Stomach (tissue), 4 donors: ENCODE results near the gene SLC13A3.

Experiments used
- POLR2A ChIP-seq, 4 donors: fragments of 450-650 bp; IDR thresholded peaks; one replicate each; pipeline ENCODE4 v1.6.1; 2016; ENCODE audit warnings: antibody characterized with exemption in 4 of 4, control low read depth in 2 of 4, mild to moderate bottlenecking in 1 of 4, moderate library complexity in 1 of 4
- POLR2AphosphoS5 ChIP-seq, 3 donors: sonication (generic); formaldehyde crosslinking; IDR thresholded peaks; one replicate each; pipeline ENCODE4 v1.6.1; 2016; ENCODE audit warnings: antibody characterized with exemption in 3 of 3
- TF ChIP-seq, protein P1 (sequence below), 7 experiments: fragments of 450-650 bp in 4 of 7; fragments of 200-600 bp in 3 of 7; sonication (generic) in 3 of 7; IDR thresholded peaks; one replicate each; pipeline ENCODE4 v1.5.1; 2016 to 2019; ENCODE audit warnings: antibody characterized with exemption in 7 of 7, control low read depth in 2 of 7, mild to moderate bottlenecking in 1 of 7

DNA sequence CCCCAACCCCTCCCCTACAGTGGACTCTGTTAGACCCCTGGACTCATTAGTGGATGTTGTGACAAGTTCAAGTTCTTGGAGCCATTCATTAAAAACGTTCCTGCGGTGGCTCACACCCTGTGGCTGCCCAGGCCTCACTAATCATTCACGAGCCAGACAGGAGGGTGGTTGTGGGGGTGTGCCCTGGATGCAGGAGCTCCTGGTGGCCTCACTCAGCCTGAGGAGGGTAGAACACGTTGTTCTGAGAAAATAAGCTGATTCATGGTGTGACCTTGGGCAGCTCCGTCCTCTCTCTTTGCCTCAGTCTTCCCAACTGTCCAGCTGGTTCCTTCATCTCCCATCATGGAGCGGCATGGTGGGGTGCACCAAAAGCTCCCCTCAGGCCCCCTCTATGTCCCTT lies 16.7 kb downstream of the SLC13A3 start:
- TF ChIP-seq, protein P1, sequence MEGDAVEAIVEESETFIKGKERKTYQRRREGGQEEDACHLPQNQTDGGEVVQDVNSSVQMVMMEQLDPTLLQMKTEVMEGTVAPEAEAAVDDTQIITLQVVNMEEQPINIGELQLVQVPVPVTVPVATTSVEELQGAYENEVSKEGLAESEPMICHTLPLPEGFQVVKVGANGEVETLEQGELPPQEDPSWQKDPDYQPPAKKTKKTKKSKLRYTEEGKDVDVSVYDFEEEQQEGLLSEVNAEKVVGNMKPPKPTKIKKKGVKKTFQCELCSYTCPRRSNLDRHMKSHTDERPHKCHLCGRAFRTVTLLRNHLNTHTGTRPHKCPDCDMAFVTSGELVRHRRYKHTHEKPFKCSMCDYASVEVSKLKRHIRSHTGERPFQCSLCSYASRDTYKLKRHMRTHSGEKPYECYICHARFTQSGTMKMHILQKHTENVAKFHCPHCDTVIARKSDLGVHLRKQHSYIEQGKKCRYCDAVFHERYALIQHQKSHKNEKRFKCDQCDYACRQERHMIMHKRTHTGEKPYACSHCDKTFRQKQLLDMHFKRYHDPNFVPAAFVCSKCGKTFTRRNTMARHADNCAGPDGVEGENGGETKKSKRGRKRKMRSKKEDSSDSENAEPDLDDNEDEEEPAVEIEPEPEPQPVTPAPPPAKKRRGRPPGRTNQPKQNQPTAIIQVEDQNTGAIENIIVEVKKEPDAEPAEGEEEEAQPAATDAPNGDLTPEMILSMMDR (IDR thresholded peaks at IDR 0.05): no peak
- no peak for TF ChIP-seq POLR2A (IDR thresholded peaks at IDR 0.05)
- no peak for TF ChIP-seq POLR2AphosphoS5 (IDR thresholded peaks at IDR 0.05)
